A673 (cell line): ENCODE data around the gene DDB1. TPM values are rescaled to one million over a fixed set of nuclear protein-coding genes. Genes with fewer than 3 reads are reported as not detected.

Source experiments
- BruUV-seq: library from RNA; stranded (reverse); fragments of 400-500 nt; replicated peaks from 2 replicates; lab custom pipeline; 2021; lab: Mats Ljungman, UMichigan
- CTCF ChIA-PET: fragments of 300-600 bp; sonication (Branson Sonifier 250); formaldehyde crosslinking; loops from one replicate; lab custom pipeline; 2022; ENCODE audit warnings: antibody characterized with exemption; lab: Charles Lee
- POLR2A ChIA-PET: fragments of 300-600 bp; sonication (Branson Sonifier 250); formaldehyde crosslinking; loops from one replicate; lab custom pipeline; 2022; ENCODE audit warnings: antibody characterized with exemption; ENCODE audit not compliant: low non-redundant PET; lab: Charles Lee
- DNase-seq: peaks from one replicate; pipeline ENCODE4 v3.0.0-alpha.2; 2015; ENCODE audit warnings: low spot score
- H3K27ac ChIP-seq: fragments of 200-600 bp; sonication (generic); 2 replicates; pipeline ENCODE4 v1.5.1; 2016; ENCODE audit warnings: mixed run types, low read depth, mild to moderate bottlenecking, mixed read lengths, antibody characterized with exemption, low read length; ENCODE audit not compliant: poor library complexity, severe bottlenecking
- H3K27me3 ChIP-seq: fragments of 200-600 bp; sonication (generic); replicated peaks from 2 replicates; pipeline ENCODE4 v1.6.1; 2017; ENCODE audit warnings: mixed run types, low read depth, mild to moderate bottlenecking, mixed read lengths, antibody characterized with exemption, low read length; ENCODE audit not compliant: insufficient read depth, poor library complexity
- H3K36me3 ChIP-seq: fragments of 200-600 bp; sonication (generic); 2 replicates; pipeline ENCODE4 v1.6.1; 2016; ENCODE audit warnings: mixed run types, mild to moderate bottlenecking, mixed read lengths, antibody characterized with exemption, low read length; ENCODE audit not compliant: insufficient read depth, poor library complexity, severe bottlenecking
- H3K4me1 ChIP-seq: fragments of 200-600 bp; sonication (generic); 2 replicates; pipeline ENCODE4 v1.6.1; 2017; ENCODE audit warnings: mixed run types, mild to moderate bottlenecking, mixed read lengths, antibody characterized with exemption, low read length; ENCODE audit not compliant: insufficient read depth, poor library complexity, severe bottlenecking
- H3K4me3 ChIP-seq: fragments of 200-600 bp; sonication (generic); 2 replicates; pipeline ENCODE4 v1.5.1; 2016; ENCODE audit warnings: low read depth, mixed run types, mild to moderate bottlenecking, mixed read lengths, low read length; ENCODE audit not compliant: poor library complexity, severe bottlenecking
- H3K9me3 ChIP-seq: fragments of 200-600 bp; sonication (generic); 2 replicates; pipeline ENCODE4 v1.6.1; 2016; ENCODE audit warnings: mixed run types, low read depth, mild to moderate bottlenecking, mixed read lengths, antibody characterized with exemption, low read length; ENCODE audit not compliant: poor library complexity, severe bottlenecking
- EZH2 ChIP-seq: fragments of 200-600 bp; sonication (generic); IDR thresholded peaks from 2 replicates; pipeline ENCODE4 v1.6.1; 2017; ENCODE audit warnings: borderline replicate concordance, low read depth, mild to moderate bottlenecking, mixed read lengths, antibody characterized with exemption, low read length; ENCODE audit not compliant: poor library complexity, severe bottlenecking
- intact Hi-C: fragments of 100-400 bp; cut with micrococcal nuclease; formaldehyde crosslinking; loops from one replicate; pipeline ENCODE4 v1.10.0; 2022; ENCODE audit not compliant: unreplicated experiment
- total RNA-seq: library from RNA; stranded (reverse); gene quantifications from 2 replicates; pipeline ENCODE4 v1.2.3, GENCODE V29; 2021
- TF ChIP-seq, protein P1 (sequence below): fragments of 300-800, 200-600 bp; sonication (generic); conservative IDR thresholded peaks from 2 replicates; pipeline ENCODE4 v1.5.1; 2017; ENCODE audit warnings: low read depth, mild to moderate bottlenecking, antibody characterized with exemption, low read length, moderate library complexity, mixed read lengths

Gene DDB1
- total RNA-seq, 1 experiment from 2014 or later, result 305 TPM

DNA sequence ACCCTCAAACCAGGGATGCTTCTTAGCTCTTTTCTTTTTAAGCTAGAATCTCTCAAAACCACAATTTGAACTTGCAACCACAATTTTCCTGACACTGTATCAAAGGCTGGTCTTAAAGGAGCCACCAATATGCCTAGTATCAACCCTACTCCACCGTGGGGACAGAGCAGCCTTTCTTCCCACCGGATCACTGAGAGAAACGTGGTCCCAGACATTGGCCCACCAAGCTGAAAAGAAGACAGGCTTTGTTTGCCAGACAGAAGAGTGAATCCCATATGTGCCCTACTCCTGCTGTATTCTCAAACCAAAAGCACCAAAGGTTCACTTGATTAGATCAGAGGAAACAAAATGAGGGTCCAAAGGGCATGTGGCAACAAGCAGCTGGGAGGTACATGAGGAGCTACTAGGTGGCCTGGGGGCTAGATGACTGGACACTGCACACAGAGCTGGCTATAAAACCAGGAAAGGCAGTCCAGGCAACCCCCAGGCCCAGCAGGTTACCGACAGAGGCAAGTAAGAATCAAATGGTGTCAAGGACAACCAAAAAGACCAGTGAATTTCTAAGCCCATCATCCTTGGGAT lies 34.2 kb downstream of the DDB1 start:
- Histone ChIP-seq H3K9me3 (no peaks in the 10 kb centered on the region), H3K27me3 (no peaks in the 10 kb centered on the region), H3K27ac (no peak overlapping the region), H3K4me1 (peaks cover 3% of the 10 kb centered on the region), H3K36me3 (peaks cover 50% of the 10 kb centered on the region), H3K4me3 (no peak overlapping the region)
- intact Hi-C loops, result no loop called here
- DNase-seq, result no peak
- no peak for TF ChIP-seq EZH2
- TF ChIP-seq, protein P1, sequence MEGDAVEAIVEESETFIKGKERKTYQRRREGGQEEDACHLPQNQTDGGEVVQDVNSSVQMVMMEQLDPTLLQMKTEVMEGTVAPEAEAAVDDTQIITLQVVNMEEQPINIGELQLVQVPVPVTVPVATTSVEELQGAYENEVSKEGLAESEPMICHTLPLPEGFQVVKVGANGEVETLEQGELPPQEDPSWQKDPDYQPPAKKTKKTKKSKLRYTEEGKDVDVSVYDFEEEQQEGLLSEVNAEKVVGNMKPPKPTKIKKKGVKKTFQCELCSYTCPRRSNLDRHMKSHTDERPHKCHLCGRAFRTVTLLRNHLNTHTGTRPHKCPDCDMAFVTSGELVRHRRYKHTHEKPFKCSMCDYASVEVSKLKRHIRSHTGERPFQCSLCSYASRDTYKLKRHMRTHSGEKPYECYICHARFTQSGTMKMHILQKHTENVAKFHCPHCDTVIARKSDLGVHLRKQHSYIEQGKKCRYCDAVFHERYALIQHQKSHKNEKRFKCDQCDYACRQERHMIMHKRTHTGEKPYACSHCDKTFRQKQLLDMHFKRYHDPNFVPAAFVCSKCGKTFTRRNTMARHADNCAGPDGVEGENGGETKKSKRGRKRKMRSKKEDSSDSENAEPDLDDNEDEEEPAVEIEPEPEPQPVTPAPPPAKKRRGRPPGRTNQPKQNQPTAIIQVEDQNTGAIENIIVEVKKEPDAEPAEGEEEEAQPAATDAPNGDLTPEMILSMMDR, result no peak
- ChIA-PET POLR2A (no interaction called here), CTCF (no interaction called here)
- BruUV-seq, result no TSS peak

DNA sequence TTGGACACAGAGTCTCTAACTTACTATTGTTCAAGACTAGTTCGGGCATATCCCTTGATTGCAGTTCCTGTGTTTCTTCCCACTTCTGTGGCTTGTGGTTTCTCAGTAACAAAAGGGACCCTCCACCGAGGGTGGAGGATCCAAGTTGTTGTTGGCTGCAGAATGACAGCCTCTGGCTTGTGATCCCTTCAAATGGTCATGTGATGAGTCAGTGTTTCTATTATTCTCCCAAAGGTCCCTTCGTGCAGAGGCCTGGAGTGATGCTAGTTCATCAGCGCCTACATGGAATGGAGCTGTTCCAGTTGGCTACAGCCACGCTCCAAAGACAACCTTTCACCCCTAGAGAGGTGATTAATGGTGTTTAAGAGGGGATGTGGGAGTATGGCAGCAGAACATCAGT lies 35.2 kb downstream of the DDB1 start:
- H3K27ac ChIP-seq, result no peak overlapping the region
- H3K27me3 ChIP-seq, result no peaks in the 10 kb centered on the region
- intact Hi-C loops, result no loop called here
- peaks cover 40% of the 10 kb centered on the region for H3K36me3 ChIP-seq
- H3K9me3 ChIP-seq, result no peaks in the 10 kb centered on the region
- DNase-seq, result no peak
- BruUV-seq, result no TSS peak
- H3K4me1 ChIP-seq, result peaks cover 8% of the 10 kb centered on the region
- no peak overlapping the region for H3K4me3 ChIP-seq
- POLR2A ChIA-PET, result interaction anchor here (0.6 kb wide), 1 partner anchor 14 kb away, joined by 4 read pairs; no protein-coding TSS in a partner anchor
- TF ChIP-seq, protein P1, result no peak
- no peak for TF ChIP-seq EZH2
- CTCF ChIA-PET, result no interaction called here

DNA sequence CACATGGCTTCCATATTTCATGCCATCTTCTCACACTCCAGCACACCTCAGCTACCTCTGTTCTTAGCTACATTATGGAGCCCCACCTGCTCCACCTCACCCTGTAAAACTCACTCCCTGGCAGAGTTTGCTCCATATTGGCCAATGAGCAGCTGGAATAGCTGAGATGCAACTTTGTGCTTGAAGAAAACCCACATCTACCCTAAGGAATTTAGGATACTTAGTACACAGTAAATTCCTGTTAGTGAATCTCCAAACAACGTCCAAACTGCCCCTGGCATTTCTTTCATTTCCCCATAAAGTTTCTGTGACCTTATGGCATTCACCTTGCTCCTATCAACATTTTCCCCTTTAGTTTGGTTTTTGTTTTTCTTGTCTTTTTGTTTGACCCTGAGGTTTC lies 35.6 kb downstream of the DDB1 start:
- CTCF ChIA-PET, result interaction anchor here (0.7 kb wide), 1 partner anchor 384 kb away, joined by 10 read pairs; the partner anchor contains the start of gene TMEM109

More for the DNA sequence above, 35.6 kb downstream of the DDB1 start:
- no peak for DNase-seq
- intact Hi-C loops, result no loop called here
- BruUV-seq, result no TSS peak
- Histone ChIP-seq H3K4me3 (no peak overlapping the region), H3K4me1 (peaks cover 8% of the 10 kb centered on the region), H3K9me3 (no peaks in the 10 kb centered on the region), H3K36me3 (peaks cover 36% of the 10 kb centered on the region), H3K27me3 (no peaks in the 10 kb centered on the region), H3K27ac (no peak overlapping the region)
- POLR2A ChIA-PET, result interaction anchor here (0.6 kb wide), 1 partner anchor 14 kb away, joined by 4 read pairs; no protein-coding TSS in a partner anchor
- TF ChIP-seq, protein P1, result no peak
- no peak for TF ChIP-seq EZH2
